ENCODE data around the gene ENTPD2. TPM values are rescaled to one million over a fixed set of nuclear protein-coding genes. Genes with fewer than 3 reads are reported as not detected.
A peak's percentile ranks its signal among the peaks of the same experiment; 100 is the strongest.

ENTPD2 gene
- total and polyA plus RNA-seq, 12 donors, result 0.32 to 3.3 (median 1.6) TPM

DNA sequence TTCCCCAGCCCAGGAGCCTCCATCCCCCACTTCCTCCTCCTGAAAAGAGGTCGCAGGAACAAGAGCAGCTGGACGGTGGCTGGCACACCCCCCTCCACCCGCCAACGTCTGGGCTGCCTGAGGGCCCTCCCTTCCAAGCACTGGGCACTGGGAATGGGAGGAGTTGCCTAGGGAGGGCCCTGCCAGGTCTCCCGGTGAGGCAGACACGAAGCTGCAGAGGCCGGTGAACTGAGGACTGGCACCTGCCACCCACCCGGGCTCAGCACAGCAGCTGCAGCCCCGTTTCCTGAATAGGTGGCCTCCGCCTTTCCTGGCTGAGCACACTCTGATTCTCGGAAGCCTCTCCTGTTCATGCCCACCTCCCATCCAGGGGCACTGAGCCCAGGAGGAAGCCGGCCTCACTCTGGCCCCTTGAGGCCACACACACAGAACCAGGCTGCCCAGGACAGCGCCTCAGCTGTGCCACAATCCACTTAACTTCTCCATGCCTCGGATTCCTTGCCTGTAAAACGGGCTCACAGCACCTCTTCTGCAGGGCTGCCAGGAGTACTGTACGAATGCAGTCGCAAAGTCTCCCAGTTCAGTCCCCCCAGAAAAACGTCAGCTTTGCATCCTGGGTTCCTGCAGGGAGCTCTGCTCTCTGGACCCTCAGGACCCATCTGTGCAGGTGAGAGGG lies 9.2 kb downstream of the ENTPD2 start:
- intact Hi-C loops (cut with DNase I), result no loop called here
- H3K27me3 ChIP-seq, result peaks cover 0 to 60% (median 26%) of the 10 kb centered on the region in 7 donors
- WGBS, 2 donors, result 41 to 58% methylated on average over 18 of the region's 18 CpGs
- peaks cover 0 to 31% (median 8%) of the 10 kb centered on the region in 9 donors for H3K36me3 ChIP-seq
- H3K9me3 ChIP-seq, result no peaks in the 10 kb centered on the region
- TF ChIP-seq, protein P1, sequence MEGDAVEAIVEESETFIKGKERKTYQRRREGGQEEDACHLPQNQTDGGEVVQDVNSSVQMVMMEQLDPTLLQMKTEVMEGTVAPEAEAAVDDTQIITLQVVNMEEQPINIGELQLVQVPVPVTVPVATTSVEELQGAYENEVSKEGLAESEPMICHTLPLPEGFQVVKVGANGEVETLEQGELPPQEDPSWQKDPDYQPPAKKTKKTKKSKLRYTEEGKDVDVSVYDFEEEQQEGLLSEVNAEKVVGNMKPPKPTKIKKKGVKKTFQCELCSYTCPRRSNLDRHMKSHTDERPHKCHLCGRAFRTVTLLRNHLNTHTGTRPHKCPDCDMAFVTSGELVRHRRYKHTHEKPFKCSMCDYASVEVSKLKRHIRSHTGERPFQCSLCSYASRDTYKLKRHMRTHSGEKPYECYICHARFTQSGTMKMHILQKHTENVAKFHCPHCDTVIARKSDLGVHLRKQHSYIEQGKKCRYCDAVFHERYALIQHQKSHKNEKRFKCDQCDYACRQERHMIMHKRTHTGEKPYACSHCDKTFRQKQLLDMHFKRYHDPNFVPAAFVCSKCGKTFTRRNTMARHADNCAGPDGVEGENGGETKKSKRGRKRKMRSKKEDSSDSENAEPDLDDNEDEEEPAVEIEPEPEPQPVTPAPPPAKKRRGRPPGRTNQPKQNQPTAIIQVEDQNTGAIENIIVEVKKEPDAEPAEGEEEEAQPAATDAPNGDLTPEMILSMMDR (IDR thresholded peaks at IDR 0.05), result no peak
- peak overlapping the region; percentile 44 to 80 (median 68) for H3K4me3 ChIP-seq
- DNase-seq (no peak), ATAC-seq (peak in 6 of 8 donors; percentile 10 to 35 (median 20))
- peaks cover 27 to 62% (median 40%) of the 10 kb centered on the region in 9 donors for H3K4me1 ChIP-seq
- H3K27ac ChIP-seq, result peak overlapping the region; percentile 78 to 92 (median 88)

DNA sequence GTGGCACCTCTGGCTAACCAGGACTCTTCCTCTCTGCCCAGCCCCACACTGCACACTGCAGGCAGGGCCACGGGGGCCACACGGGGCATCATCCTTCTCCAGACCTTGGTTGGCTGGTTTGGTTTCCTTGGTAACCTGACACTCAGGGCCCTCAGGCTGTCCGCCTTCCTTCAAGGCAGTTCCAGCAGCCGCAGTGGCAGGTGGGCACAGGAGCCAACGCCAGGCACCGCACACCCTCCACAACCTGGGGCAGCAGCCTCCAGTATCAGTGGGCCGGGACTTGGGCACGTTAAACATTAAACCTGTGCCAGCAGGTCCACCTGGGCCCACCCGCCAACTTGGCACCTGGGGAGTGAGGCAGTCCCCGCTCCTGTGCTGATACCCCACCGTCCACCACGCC lies 9.8 kb downstream of the ENTPD2 start:
- H3K27me3 ChIP-seq, result peaks cover 0 to 54% (median 20%) of the 10 kb centered on the region in 7 donors
- 66 to 81% methylated on average over 12 of the region's 12 CpGs for WGBS, 2 donors

GRCh38 chr9:137042751-137043727 lies 10.8 kb downstream of the ENTPD2 start:
- TF ChIP-seq, protein P1 (IDR thresholded peaks at IDR 0.05), result no peak
- Histone ChIP-seq H3K36me3 (peaks cover 4 to 47% (median 20%) of the 10 kb centered on the region in 9 donors), H3K27ac (peak overlapping the region; percentile 78 to 92 (median 88)), H3K27me3 (peaks cover 0 to 44% (median 12%) of the 10 kb centered on the region in 7 donors), H3K4me1 (peaks cover 27 to 56% (median 37%) of the 10 kb centered on the region in 9 donors), H3K4me3 (peak overlapping the region in 9 of 10 donors; percentile 57 to 80 (median 72)), H3K9me3 (no peaks in the 10 kb centered on the region)
- peak; percentile 69 to 85 for DNase-seq
- 62 to 72% methylated on average over 30 to 36 of the region's 36 CpGs for WGBS, 2 donors
- intact Hi-C loops (cut with DNase I), result no loop called here
- peak; percentile 47 to 74 (median 61) for ATAC-seq

More for the DNA sequence above, 9.8 kb downstream of the ENTPD2 start:
- peaks cover 27 to 60% (median 40%) of the 10 kb centered on the region in 9 donors for H3K4me1 ChIP-seq
- intact Hi-C loops (cut with DNase I), result no loop called here
- H3K9me3 ChIP-seq, result no peaks in the 10 kb centered on the region
- peaks cover 2 to 37% (median 14%) of the 10 kb centered on the region in 9 donors for H3K36me3 ChIP-seq
- peak overlapping the region in 9 of 10 donors; percentile 57 to 80 (median 72) for H3K4me3 ChIP-seq
- DNase-seq, result no peak
- TF ChIP-seq, protein P1 (IDR thresholded peaks at IDR 0.05), result no peak
- peak in 1 of 8 donors; percentile 1 for ATAC-seq
- H3K27ac ChIP-seq, result peak overlapping the region; percentile 78 to 92 (median 88)

DNA sequence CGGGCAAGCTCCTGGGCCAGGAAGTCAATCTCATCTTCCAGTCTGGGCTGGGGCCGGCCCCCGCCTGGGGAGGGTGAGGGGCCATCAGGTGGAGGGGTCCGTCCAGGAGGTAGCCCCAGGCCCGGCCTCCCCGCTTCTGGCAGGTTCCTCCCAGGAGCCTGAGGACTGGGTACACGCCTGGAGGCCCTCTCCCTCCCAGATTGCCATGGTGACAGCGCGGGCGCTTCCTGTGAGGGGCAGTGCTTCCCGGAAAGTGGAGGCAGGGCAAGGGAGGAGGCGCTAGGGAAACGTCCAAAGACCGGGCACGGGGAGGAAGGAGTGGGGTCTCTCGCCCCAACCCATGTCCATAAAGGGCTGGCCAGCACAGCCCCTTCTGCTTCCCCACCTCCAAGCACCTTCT lies 12.7 kb downstream of the ENTPD2 start:
- ATAC-seq, result no peak
- TF ChIP-seq, protein P1 (IDR thresholded peaks at IDR 0.05), result no peak
- peak overlapping the region in 5 of 10 donors; percentile 25 to 92 (median 43) for H3K27ac ChIP-seq
- no peak overlapping the region for H3K4me3 ChIP-seq
- DNase-seq, result no peak
- peaks cover 4 to 56% (median 20%) of the 10 kb centered on the region in 9 donors for H3K36me3 ChIP-seq
- intact Hi-C loops (cut with DNase I), result no loop called here
- H3K4me1 ChIP-seq, result peaks cover 20 to 49% (median 30%) of the 10 kb centered on the region in 9 donors
- WGBS, 2 donors, result 64 to 67% methylated on average over 15 to 16 of the region's 16 CpGs
- H3K27me3 ChIP-seq, result peaks cover 0 to 25% (median 0%) of the 10 kb centered on the region in 7 donors
- H3K9me3 ChIP-seq, result no peaks in the 10 kb centered on the region
